ENCODE data around the gene ZNF845.
"Not testable (repeated sequence)": the region's sequence is repeated elsewhere in the genome, so short reads cannot be mapped to it uniquely, and the experiment has no call there.

ZNF845 gene

DNA sequence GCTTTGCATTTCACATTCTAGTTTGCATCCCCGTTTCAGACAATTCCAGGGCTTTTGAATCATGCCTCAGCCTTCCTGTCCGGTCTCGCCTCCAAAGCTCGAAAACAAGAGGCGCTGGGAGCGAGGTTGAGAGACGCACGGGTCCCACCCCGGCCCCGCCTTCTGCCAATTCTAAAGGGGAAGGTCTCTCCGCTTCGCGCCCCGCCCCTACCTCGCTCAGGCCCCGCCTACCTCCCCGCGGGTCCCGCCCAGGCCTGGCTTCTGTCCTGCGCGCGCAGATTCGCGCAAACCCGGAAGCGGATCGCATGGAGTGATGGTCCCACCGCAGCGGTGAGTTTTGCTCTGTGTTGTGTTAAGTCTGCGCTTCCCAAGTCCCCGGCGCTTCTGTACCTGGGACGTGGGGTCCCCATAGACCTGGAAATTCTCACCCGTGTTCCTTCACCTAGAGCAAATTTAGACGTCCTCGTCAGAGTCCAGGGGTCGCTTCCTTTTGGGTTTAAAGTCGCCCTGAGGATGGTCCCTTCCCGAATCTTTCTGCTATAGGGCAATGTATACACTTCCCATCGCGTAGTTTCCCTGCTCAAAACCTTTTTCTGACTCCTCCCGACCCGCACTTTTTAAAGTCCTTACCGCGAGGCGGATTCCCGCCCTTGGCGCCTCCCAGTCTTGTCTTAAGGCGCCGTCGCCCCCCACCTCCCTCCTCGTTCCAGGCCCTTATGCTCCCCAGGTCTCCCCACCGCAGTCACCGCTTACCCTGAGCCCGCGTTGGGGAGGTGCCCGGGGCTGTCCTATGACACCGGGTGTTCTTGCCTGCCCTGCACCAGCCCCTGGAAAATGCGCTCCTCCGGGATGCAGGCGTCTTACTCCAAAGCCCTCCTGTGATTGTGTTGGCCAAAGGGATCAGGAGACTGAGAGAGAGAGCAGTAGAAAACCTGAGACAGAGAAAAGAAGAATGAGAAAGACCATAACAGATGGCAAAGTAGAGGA, at the start of gene ZNF845:
Gene ZNF845, plus strand, starts transcription at position 287 of the 987 bp plus-strand sequence. CDS start 7,559 bp downstream, outside the sequence.
- FAIRE-seq = peak; percentile 94

DNA sequence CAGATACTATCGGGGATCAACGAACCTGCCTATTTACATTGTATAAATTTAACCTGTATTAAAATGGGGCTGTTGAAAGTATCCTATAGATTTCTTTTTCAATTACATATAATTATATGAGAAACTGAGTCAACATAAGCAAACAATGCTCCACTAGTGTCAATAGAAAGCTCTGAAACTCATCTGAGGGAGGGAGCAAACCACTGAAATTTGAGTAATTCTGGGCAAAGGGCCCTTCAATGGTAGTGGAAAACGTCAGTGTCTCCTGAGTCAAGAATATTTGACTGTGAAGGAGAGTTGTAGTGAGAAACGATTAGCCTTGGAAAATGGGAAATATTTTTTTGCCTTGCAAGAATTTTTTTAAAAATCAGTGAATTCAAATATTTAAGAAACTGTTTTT, 48.5 kb upstream of the ZNF845 start:
- DNase-seq (ENCODE audit: insufficient read length, low spot score) (no peak), FAIRE-seq (no peak)

More for the DNA sequence above, at the start of gene ZNF845:
- DNase-seq (ENCODE audit: insufficient read length, low spot score) = peak; percentile 75

DNA sequence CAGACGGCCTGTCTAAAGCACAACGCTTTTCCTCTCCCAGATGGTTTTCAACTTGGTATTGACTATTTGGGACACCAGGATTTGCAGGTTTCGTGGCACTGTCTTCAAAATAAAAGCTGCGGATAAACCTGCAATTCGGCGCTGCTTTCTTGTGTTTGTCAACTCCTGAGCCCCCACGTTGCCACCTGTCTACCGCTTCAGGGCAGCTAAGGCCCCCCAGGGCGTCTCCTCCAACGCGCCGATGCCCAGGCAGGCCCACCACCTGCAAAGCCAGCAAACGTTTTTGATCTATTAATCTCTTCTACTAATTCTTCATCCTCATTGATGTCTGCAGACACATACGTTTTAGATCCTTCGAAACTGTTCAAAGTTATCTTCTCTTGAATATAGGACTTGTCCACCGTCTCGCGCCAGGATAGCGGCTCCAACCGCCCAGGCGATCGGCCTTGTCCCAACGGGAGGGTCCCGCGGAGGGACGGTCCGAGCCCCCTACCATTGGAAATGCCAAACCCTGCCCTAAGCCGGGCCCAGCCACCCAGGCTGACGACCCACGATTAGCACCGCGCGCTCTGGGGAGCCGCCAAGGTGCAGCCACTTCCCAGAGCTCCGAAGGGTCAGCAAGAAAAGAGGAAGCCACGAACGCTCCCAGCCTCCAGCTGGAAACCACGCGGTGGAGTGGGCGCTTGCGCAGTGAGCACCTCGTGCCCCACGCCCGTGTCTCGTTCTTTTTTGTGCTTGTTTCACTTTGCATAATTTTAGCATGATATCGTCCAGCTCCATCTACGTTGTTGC, 42.6 kb upstream of the ZNF845 start:
- FAIRE-seq (no peak), DNase-seq (ENCODE audit: insufficient read length, low spot score) (no peak)

DNA sequence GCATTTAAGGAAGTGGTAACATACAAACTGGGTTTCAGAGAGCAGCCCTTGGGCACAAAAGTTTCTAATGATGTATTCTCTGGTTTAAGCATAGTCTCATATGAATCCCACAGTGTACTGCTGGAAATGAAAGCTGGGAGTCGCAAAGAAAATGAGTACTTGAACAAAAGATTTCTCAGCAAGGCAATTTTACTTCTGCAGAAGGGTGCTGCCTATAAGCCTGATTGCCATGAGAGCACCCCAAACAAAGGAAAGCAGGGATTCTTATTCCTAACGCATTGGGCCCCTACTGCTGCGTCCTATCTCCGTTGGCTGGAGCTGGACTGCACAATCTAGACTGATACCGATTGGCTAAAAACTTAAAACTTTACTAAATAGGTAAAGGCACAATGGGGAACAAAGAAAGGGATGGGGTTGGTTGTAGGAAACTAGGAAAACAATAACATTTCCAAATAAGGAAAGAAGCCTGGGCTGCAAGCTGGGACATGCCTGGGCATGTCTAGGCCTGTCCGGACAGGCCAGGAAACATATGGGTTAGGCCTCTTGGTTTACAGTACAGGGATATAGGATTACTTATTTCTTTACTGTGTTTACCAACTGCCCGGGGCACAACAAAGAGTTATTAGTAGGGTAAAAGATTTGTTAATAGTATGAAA, 38.6 kb upstream of the ZNF845 start:
- FAIRE-seq (no peak), DNase-seq (ENCODE audit: insufficient read length, low spot score) (no peak)

DNA sequence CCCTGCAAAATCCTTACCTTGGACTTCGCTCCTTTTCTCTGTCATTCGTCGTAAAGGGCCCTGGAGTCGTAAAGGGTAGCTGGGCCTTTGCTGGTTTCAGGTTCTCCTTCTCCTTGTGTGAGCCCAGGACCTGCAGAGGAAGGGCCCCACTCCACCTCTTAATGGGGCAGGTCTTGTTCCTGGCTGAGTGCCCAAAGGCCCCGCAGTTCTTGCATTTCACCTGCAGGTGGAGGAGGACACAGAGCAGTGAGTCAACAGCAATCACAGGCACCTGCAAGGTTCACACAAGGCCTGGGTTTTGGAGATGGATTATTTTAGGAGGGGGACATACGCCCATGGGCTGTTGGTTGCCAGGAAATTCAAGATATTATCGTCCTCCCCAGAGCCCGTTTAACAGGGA, 32.2 kb upstream of the ZNF845 start:
- not testable (repeated sequence) for DNase-seq (ENCODE audit: insufficient read length, low spot score)
- peak; percentile 18 for FAIRE-seq

DNA sequence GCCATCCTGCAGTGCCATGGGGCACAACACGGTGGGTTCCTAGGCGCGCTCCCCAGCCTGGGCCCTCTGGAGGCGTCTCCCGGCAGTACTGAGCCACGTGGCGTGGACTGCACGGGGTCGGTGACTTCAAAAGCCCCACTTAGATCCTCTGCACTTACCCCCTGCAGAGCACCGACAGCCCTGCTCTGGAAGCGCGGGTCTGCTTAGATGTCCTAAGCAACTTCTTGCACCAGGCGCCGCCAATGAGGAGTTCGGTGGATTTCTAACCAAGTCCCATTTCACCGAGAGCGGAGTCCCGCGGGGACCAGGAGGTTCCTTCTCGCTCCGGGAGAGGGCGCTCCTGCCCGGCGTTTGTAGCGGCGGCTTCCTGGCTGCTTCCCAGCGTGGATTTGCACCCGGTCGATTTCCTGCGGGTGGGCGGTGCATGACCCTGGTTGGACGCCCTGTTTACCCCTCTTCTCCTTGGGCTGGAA, 25.2 kb upstream of the ZNF845 start:
- DNase-seq (ENCODE audit: insufficient read length, low spot score) (no peak), FAIRE-seq (no peak)

- DNase-seq (ENCODE audit: insufficient read length, low spot score) = no peak
- no peak for FAIRE-seq
Measured at GRCh38 chr19:53311044-53311443, 22.5 kb upstream of the ZNF845 start.

DNA sequence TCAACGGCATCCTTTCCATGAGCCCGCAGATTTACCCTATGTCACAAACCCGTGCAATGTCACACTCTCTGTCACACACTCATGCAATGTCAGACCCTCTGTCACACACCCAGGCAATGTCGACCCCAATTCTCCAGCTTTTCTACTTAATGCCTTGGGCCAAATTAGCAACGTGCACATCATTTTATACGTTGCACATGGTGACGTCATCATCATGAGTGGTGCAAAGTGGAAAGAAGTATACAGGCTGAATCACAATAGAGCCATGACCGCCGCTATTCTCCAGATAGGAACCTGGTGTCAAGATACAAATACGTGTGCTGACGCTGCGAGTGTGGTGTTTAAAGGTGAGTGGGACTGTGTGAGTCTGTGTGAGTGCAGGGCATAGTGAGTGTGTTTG, 21.7 kb upstream of the ZNF845 start:
- DNase-seq (ENCODE audit: insufficient read length, low spot score) = no peak
- no peak for FAIRE-seq

DNA sequence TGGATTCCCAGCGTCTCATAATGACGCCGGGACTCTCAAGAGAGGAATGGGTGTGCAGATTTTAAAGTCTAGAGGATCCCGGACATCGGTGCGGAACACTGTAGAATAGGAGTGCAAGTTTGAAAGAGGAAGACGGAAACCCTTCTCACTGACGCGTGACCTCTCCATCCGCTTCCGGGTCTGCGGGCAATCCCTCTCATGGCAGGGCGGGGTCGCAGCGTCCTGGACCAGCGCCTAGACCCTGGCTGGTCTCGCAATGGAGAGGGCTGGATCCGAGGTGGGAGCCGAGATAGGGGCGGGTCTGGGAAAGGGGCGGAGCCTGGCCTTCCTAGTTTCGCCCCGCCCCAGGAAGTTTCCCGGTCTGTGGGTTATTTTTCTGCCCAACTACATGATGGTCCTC, 4.6 kb upstream of the ZNF845 start:
- no peak for FAIRE-seq
- DNase-seq (ENCODE audit: insufficient read length, low spot score) = no peak

- FAIRE-seq = no peak
- DNase-seq (ENCODE audit: insufficient read length, low spot score) = no peak
Measured at GRCh38 chr19:53332484-53332883, 1.1 kb upstream of the ZNF845 start.

GRCh38 chr19:53333066-53333462, 485 bp upstream of the ZNF845 start:
- no peak for FAIRE-seq
- DNase-seq (ENCODE audit: insufficient read length, low spot score) = no peak

DNA sequence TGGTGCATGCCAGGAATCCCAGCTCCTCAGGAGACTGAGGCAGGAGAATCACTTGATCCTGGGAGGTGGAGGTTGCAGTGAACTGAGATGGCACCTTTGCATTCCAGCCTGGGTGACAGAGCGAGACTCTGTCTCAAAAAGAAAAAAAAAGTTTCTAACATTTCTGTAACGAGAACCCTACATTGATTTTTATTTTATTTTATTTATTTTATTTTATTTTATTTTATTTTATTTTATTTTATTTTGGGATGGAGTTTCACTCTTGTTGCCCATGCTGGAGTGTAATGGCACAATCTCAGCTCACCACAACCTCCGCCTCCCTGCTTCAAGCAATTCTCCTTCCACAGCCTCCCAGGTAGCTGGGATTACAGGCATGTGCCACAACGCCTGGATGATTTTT, 10.9 kb downstream of the ZNF845 start:
- DNase-seq (ENCODE audit: insufficient read length, low spot score); FAIRE-seq: not testable (repeated sequence)

DNA sequence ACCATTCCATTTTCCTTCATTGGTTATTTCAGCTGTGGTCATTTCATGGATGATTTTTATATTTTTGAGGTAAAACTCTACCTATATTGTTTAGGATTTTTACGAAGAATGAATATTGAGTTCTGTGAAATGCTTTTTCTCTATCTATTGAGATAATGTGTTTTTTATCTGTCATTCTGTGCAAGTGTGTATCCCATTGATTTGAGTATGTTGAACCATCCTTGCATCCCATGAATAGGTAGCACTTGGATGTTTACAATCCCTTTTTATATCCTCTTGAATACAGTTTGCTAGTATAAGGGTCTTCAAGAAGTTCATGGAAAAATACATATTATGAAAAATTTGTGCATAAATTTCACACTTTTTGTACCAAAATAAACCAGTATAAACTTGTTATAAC, 22.2 kb downstream of the ZNF845 start:
- FAIRE-seq (no peak), DNase-seq (ENCODE audit: insufficient read length, low spot score) (no peak)

GRCh38 chr19:53357821-53358581, 24.5 kb downstream of the ZNF845 start:
- DNase-seq (ENCODE audit: insufficient read length, low spot score) = no peak
- no peak for FAIRE-seq

DNA sequence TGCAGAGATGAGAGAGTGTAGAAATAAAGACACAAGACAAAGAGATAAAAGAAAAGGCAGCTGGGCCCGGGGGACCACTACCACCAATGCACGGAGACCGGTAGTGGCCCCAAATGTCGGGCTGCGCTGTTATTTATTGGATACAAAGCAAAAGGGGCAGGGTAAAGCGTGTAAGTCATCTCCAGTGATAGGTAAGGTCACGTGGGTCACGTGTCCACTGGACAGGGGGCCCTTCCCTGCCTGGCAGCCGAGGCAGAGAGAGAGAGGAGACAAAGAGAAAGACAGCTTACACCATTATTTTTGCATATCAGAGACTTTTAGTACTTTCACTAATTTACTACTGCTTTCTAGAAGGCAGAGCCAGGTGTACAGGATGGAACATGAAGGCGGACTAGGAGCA, 26.5 kb downstream of the ZNF845 start:
- DNase-seq (ENCODE audit: insufficient read length, low spot score); FAIRE-seq: not testable (repeated sequence)

- FAIRE-seq = peak; percentile 91
- peak; percentile 79 for DNase-seq (ENCODE audit: insufficient read length, low spot score)
Measured at GRCh38 chr19:53365134-53365898, 31.8 kb downstream of the ZNF845 start, which contains the start of gene ZNF525. Gene ZNF525, plus strand, starts transcription at chr19:53365705. Its CDS starts 6,577 bp downstream, at chr19:53372282.

GRCh38 chr19:53365899-53366493, 32.4 kb downstream of the ZNF845 start:
- FAIRE-seq (no peak), DNase-seq (ENCODE audit: insufficient read length, low spot score) (no peak)

DNA sequence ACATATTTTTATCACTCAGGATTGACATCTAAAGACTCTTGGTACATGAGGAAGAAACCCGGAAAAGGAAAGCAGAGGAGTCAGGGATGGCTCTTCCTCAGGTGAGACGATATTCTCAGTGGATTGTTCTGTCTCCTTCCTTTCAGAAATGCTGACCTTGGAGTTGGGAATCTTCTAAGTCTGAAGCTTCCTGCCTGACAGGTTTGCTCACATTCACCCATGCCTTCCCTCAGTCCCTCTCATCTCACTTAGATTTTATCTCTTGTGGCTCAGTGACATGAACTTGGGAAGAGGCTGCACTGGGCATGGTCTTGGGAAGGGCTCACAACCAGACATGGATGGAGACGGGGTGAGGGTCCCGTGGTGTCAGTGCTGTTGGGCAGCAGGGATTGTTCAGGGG, 38.6 kb downstream of the ZNF845 start:
- FAIRE-seq = no peak
- DNase-seq (ENCODE audit: insufficient read length, low spot score) = no peak

GRCh38 chr19:53374288-53374687, 40.7 kb downstream of the ZNF845 start:
- FAIRE-seq = no peak
- DNase-seq (ENCODE audit: insufficient read length, low spot score) = no peak

Data from GM19239 (cell line).